Adrenal gland (tissue), 12 donors: ENCODE data around the gene OSGIN1. TPM values are rescaled to one million over a fixed set of nuclear protein-coding genes. Genes with fewer than 3 reads are reported as not detected.

Source experiments
- DNase-seq, 7 donors: peaks; one replicate each; pipeline ENCODE4 v3.0.0-alpha.2; 2019 to 2020
- H3K27ac ChIP-seq, 5 donors: fragments of 200-600 bp; sonication (generic) in 4 of 5; 1 replicate in 3 of 5; 2 replicates in 2 of 5; pipeline versions ENCODE4 v1.5.1 to v1.8.0; 2016 to 2020; ENCODE audit warnings: mild to moderate bottlenecking in 1 of 5
- H3K27me3 ChIP-seq: fragments of 200-600 bp; 2 replicates; pipeline ENCODE4 v1.8.0; 2021
- H3K36me3 ChIP-seq, 2 donors: fragments of 200-600 bp; replicated peaks in 1 of 2; 1 replicate in 1 of 2; 2 replicates in 1 of 2; pipeline versions ENCODE4 v1.5.1 to v1.8.0; 2018 to 2022
- H3K4me1 ChIP-seq, 2 donors: fragments of 200-600 bp; replicated peaks in 1 of 2; 1 replicate in 1 of 2; 2 replicates in 1 of 2; pipeline versions ENCODE4 v1.5.1 to v1.8.0; 2018 to 2021
- H3K4me3 ChIP-seq, 4 donors: fragments of 200-600 bp; sonication (generic) in 3 of 4; one replicate each; pipeline ENCODE4 v1.5.1; 2016 to 2018
- H3K9me3 ChIP-seq, 3 donors: fragments of 200-600 bp; sonication (generic) in 1 of 3; replicated peaks in 1 of 3; 1 replicate in 2 of 3; 2 replicates in 1 of 3; pipeline versions ENCODE4 v1.5.1 to v1.8.0; 2016 to 2021
- CTCF ChIP-seq, 6 experiments: fragments of 450-650 bp in 4 of 6; fragments of 200-600 bp in 2 of 6; sonication (generic) in 1 of 6; IDR thresholded peaks; 1 replicate in 5 of 6; 2 replicates in 1 of 6; pipeline versions ENCODE4 v1.5.1 to v1.8.0; 2016 to 2021; ENCODE audit warnings: antibody characterized with exemption in 6 of 6, mild to moderate bottlenecking in 2 of 6, moderate library complexity in 1 of 6
- POLR2A ChIP-seq, 2 donors: fragments of 450-650 bp; IDR thresholded peaks; one replicate each; pipeline ENCODE4 v1.6.1; 2017; ENCODE audit warnings: antibody characterized with exemption in 2 of 2, mild to moderate bottlenecking in 2 of 2, moderate library complexity in 1 of 2
- WGBS, 4 donors: extraction: QIAGEN DNeasy Blood & Tissue Kit in 2 of 4; methylation state at CpG; one replicate each; pipeline versions ENCODE4 v1.1.5 to v1.1.7; 2013 to 2017; 5-methylcytosine and 5-hydroxymethylcytosine counted together
- intact Hi-C, 2 donors: fragments of 100-400 bp; cut with DNase I; formaldehyde crosslinking; loops; one replicate each; pipeline versions ENCODE4 v1.14.1 to v1.15.0; 2022 to 2023
- polyA plus RNA-seq, 3 donors: library from polyadenylated mRNA; stranded (reverse); fragments of 200-250 nt in 2 of 3; fragments of 350-450 nt in 1 of 3; fragmentation: Illumina TruSeq in 1 of 3; extraction: RNeasy Lipid Tissue Mini Kit (QIAGEN cat#74804) in 1 of 3; gene quantifications; one replicate each; pipeline ENCODE4 v1.2.3, GENCODE V29; 2013 to 2014
- total RNA-seq, 9 donors: library from RNA; depleted of rRNA in 4 of 9; stranded (reverse); fragments of >200 nt in 4 of 9; fragments of 120-200 nt in 1 of 9; fragmentation: NEBNext Ultra II Directional in 1 of 9; extraction: Animal tissue kit (Norgen Biotek cat#: 25700) in 1 of 9; gene quantifications; one replicate each; pipeline versions ENCODE4 v1.1.0 to v1.2.4, GENCODE V29; 2013 to 2023
- donor health status: healthy with polysubstance abuse.
- donor health status: Bipolar disorder and iron deficiency.
- donor health status: DM: yes; HTN: yes; CAD: no.
- donor health status: DM: no; HTN: no; CAD: no.
- donor health status: DM: no; HTN: no; CAD: no.
- donor health status: DM: yes; HTN: yes; CAD: no.

The OSGIN1 gene
- total and polyA plus RNA-seq, 12 donors, result 16.1 to 64.9 (median 19.3) TPM

DNA sequence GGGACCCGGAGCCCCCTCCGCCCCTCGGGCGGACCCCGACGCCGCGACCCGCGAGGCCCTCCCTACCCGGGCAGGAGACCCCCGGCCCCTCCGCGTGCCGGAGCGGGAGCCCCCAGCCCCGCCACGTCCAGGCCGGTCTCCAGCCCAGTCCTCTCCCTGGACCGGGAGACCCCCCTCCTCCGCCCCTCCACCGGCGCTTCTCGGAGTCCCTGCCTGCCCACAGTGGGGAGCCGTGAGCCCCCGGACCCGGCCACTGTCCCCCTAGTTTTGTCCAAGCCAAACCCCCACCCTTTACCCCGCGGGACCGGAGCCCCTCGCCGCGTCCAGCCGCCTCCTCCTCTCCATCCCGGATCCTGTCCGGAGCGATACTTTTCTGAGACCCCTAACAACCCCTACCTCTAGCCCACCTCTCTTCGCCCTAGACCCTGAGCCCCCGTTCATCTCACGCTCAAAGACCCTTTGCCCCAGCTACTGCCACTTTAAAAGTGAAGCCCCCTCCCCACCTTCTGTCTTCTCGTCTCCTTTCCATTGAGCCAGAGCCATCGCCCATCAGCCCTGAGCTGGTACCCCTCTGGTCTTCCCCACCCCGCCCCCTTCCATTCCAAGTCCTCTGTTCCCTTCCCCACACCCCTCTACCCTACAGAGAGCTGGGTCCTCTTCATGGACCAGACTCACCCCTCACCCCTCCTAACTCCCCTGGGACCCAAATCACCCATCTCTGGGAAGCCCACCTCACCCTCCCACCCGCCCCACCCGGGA, 16.0 kb downstream of the OSGIN1 start:
- no peak for DNase-seq
- Histone ChIP-seq H3K4me3 (no peak overlapping the region), H3K9me3 (no peaks in the 10 kb centered on the region), H3K27me3 (no peaks in the 10 kb centered on the region), H3K27ac (no peak overlapping the region), H3K36me3 (peaks cover 0 to 14% of the 10 kb centered on the region in 2 donors), H3K4me1 (no peaks in the 10 kb centered on the region)
- 16 to 28% (median 25%) methylated on average over 19 to 45 of the region's 45 CpGs for WGBS, 4 donors
- TF ChIP-seq POLR2A (IDR thresholded peaks at IDR 0.05) (no peak), CTCF (IDR thresholded peaks at IDR 0.05) (no peak)
- intact Hi-C loops, result loop anchor here (5.0 to 10.0 kb wide), 4 partner anchors 42 to 516 kb away; partner anchors contain the start of gene TAF1C (in 1 of the 2)

GRCh38 chr16:83969771-83970429, 16.9 kb downstream of the OSGIN1 start:
- Histone ChIP-seq H3K4me1 (no peaks in the 10 kb centered on the region), H3K4me3 (no peak overlapping the region), H3K27ac (no peak overlapping the region), H3K27me3 (no peaks in the 10 kb centered on the region), H3K9me3 (no peaks in the 10 kb centered on the region), H3K36me3 (peaks cover 0 to 11% of the 10 kb centered on the region in 2 donors)
- TF ChIP-seq POLR2A (IDR thresholded peaks at IDR 0.05) (no peak), CTCF (IDR thresholded peaks at IDR 0.05) (no peak)
- intact Hi-C loops, result loop anchor here (5.0 to 10.0 kb wide), 5 partner anchors 43 to 515 kb away; partner anchors contain the start of gene TAF1C (in 1 of the 2)
- DNase-seq, result no peak
- 64 to 77% (median 76%) methylated on average over 8 to 18 of the region's 18 CpGs for WGBS, 4 donors

GRCh38 chr16:83970430-83970815, 17.4 kb downstream of the OSGIN1 start:
- intact Hi-C loops, result loop anchor here in 1 of 2 donors (5.0 kb wide), 1 partner anchor 77 kb away; no protein-coding TSS in a partner anchor
- no peak for TF ChIP-seq POLR2A (IDR thresholded peaks at IDR 0.05)
- no peak for TF ChIP-seq CTCF (IDR thresholded peaks at IDR 0.05)
- Histone ChIP-seq H3K9me3 (no peaks in the 10 kb centered on the region), H3K36me3 (peaks cover 0 to 6% of the 10 kb centered on the region in 2 donors), H3K4me3 (no peak overlapping the region), H3K27ac (no peak overlapping the region), H3K4me1 (no peaks in the 10 kb centered on the region), H3K27me3 (no peaks in the 10 kb centered on the region)
- 79 to 91% (median 84%) methylated on average over 4 to 6 of the region's 6 CpGs for WGBS, 4 donors
- DNase-seq, result no peak
